NT2/D1 (cell line): Measurements from ENCODE around the gene RTN4R.

Source experiments
- YY1 ChIP-seq: IDR thresholded peaks from 2 replicates; pipeline ENCODE4 v1.6.1; 2011; ENCODE audit not compliant: insufficient read length, insufficient read depth
- ZNF274 ChIP-seq: IDR thresholded peaks from 2 replicates; pipeline ENCODE4 v1.6.1; 2011; ENCODE audit warnings: mild to moderate bottlenecking, low read depth, low read length

- no peak for TF ChIP-seq ZNF274
- TF ChIP-seq YY1 = no peak
Observed at GRCh38 chr22:20208713-20209310, 59.3 kb downstream of the RTN4R start.
